ENCODE measurements around the gene MRPS23. TPM values are rescaled to one million over a fixed set of nuclear protein-coding genes. Genes with fewer than 3 reads are reported as not detected.

MRPS23 gene
- total RNA-seq, 3 donors from 2014 or later = 15.1 to 27.2 (median 24.0) TPM

DNA sequence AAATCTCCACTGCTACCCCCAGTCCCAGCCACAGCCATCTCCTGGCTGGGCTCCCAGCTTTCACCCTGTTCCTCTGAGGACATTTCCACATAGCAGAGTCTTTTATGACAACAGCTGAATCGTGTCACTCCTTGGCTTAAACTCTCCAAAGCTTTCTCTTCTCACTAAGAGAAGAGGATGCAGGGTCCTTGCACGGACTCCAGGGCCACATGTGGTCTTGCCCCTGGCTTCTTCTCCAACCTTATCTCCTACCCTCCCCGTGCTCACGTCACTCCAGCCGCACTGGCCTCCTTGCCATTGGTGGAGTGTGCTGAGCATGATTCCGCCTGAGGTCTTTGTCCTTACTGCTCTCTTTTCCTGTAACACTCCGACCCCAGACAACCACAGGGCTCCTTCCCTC is 64.8 kb downstream of the MRPS23 start:
- Histone ChIP-seq H3K4me1 (ENCODE audit: low read depth) (peaks cover 5% of the 10 kb centered on the region), H3K36me3 (ENCODE audit: low read depth) (no peaks in the 10 kb centered on the region), H3K9me3 (no peaks in the 10 kb centered on the region), H3K4me3 (no peak overlapping the region)
- ATAC-seq (no peak), DNase-seq (peak in 1 of 3 donors; percentile 18)
- intact Hi-C loops (cut with DNase I, micrococcal nuclease) = no loop called here
- TF ChIP-seq, protein P1, sequence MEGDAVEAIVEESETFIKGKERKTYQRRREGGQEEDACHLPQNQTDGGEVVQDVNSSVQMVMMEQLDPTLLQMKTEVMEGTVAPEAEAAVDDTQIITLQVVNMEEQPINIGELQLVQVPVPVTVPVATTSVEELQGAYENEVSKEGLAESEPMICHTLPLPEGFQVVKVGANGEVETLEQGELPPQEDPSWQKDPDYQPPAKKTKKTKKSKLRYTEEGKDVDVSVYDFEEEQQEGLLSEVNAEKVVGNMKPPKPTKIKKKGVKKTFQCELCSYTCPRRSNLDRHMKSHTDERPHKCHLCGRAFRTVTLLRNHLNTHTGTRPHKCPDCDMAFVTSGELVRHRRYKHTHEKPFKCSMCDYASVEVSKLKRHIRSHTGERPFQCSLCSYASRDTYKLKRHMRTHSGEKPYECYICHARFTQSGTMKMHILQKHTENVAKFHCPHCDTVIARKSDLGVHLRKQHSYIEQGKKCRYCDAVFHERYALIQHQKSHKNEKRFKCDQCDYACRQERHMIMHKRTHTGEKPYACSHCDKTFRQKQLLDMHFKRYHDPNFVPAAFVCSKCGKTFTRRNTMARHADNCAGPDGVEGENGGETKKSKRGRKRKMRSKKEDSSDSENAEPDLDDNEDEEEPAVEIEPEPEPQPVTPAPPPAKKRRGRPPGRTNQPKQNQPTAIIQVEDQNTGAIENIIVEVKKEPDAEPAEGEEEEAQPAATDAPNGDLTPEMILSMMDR (IDR thresholded peaks at IDR 0.05) = no peak

Other genes with a start within 250 kb of the MRPS23 start
- gene CCDC182, start 104.7 kb downstream of the MRPS23 start, total RNA-seq = not detected
- 10 to 100 TPM; 23.5 to 46.8 (median 23.6) TPM for gene CUEDC1, start 105.4 kb upstream of the MRPS23 start, total RNA-seq
- 100 to 1,000 TPM in 1 of 3 donors, 10 to 100 TPM in 2; 48.1 to 107 (median 48.9) TPM for gene VEZF1, start 138.2 kb upstream of the MRPS23 start, total RNA-seq
- 100 to 1,000 TPM; 150 to 188 (median 184) TPM for gene SRSF1, start 157.2 kb upstream of the MRPS23 start, total RNA-seq
- 10 to 100 TPM; 33.9 to 53.2 (median 33.9) TPM for gene DYNLL2, start 233.4 kb upstream of the MRPS23 start, total RNA-seq